ENCODE results near the gene DIAPH3. TPM values are rescaled to one million over a fixed set of nuclear protein-coding genes. Genes with fewer than 3 reads are reported as not detected.

The DIAPH3 gene
- total RNA-seq, 1 experiment from 2014 or later: 27.6 TPM

- DNase-seq (ENCODE audit: low spot score) (no peak), ATAC-seq (no peak)
- Mint-ChIP-seq H3K9me3 (peaks cover 10% of the 10 kb centered on the region), H3K27ac (no peak overlapping the region), H3K36me3 (peaks cover under 1% of the 10 kb centered on the region; the same call in 1 of the 2 replicates), H3K4me1 (no peaks in the 10 kb centered on the region), H3K27me3 (ENCODE audit: low read depth) (no peaks in the 10 kb centered on the region), H3K4me3 (no peak overlapping the region)
- ChIA-PET CTCF (no interaction called here), POLR2A (no interaction called here)
- TF ChIP-seq E2F4 (CRISPR knock-in tag; IDR thresholded peaks at IDR 0.05; ENCODE audit: borderline replicate concordance, low read depth) (no peak), ZNF281 (CRISPR knock-in tag; IDR thresholded peaks at IDR 0.05) (no peak), CDX4 (CRISPR knock-in tag; IDR thresholded peaks at IDR 0.05; ENCODE audit: borderline replicate concordance) (no peak), SMAD3 (CRISPR knock-in tag; IDR thresholded peaks at IDR 0.05; ENCODE audit: borderline replicate concordance) (no peak), PRDM15 (CRISPR knock-in tag; IDR thresholded peaks at IDR 0.05) (no peak), ZMAT4 (CRISPR knock-in tag; IDR thresholded peaks at IDR 0.05) (no peak), TEAD1 (CRISPR knock-in tag; IDR thresholded peaks at IDR 0.05) (no peak), ATF3 (CRISPR knock-in tag; conservative IDR thresholded peaks at IDR 0.05) (no peak), ZNF263 (CRISPR knock-in tag; IDR thresholded peaks at IDR 0.05; ENCODE audit: low read depth) (no peak), ZNF317 (CRISPR knock-in tag; IDR thresholded peaks at IDR 0.05; ENCODE audit: borderline replicate concordance, low read depth) (no peak), E2F1 (CRISPR knock-in tag; IDR thresholded peaks at IDR 0.05) (no peak), HMGXB4 (CRISPR knock-in tag; IDR thresholded peaks at IDR 0.05) (no peak), ELF4 (CRISPR knock-in tag; IDR thresholded peaks at IDR 0.05; ENCODE audit: low read depth) (no peak), MAX (CRISPR knock-in tag; IDR thresholded peaks at IDR 0.05) (no peak)
- TF ChIP-seq, protein P1, sequence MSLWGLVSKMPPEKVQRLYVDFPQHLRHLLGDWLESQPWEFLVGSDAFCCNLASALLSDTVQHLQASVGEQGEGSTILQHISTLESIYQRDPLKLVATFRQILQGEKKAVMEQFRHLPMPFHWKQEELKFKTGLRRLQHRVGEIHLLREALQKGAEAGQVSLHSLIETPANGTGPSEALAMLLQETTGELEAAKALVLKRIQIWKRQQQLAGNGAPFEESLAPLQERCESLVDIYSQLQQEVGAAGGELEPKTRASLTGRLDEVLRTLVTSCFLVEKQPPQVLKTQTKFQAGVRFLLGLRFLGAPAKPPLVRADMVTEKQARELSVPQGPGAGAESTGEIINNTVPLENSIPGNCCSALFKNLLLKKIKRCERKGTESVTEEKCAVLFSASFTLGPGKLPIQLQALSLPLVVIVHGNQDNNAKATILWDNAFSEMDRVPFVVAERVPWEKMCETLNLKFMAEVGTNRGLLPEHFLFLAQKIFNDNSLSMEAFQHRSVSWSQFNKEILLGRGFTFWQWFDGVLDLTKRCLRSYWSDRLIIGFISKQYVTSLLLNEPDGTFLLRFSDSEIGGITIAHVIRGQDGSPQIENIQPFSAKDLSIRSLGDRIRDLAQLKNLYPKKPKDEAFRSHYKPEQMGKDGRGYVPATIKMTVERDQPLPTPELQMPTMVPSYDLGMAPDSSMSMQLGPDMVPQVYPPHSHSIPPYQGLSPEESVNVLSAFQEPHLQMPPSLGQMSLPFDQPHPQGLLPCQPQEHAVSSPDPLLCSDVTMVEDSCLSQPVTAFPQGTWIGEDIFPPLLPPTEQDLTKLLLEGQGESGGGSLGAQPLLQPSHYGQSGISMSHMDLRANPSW (CRISPR knock-in tag; conservative IDR thresholded peaks at IDR 0.05; ENCODE audit: low read depth): no peak
- TF ChIP-seq, protein P2, sequence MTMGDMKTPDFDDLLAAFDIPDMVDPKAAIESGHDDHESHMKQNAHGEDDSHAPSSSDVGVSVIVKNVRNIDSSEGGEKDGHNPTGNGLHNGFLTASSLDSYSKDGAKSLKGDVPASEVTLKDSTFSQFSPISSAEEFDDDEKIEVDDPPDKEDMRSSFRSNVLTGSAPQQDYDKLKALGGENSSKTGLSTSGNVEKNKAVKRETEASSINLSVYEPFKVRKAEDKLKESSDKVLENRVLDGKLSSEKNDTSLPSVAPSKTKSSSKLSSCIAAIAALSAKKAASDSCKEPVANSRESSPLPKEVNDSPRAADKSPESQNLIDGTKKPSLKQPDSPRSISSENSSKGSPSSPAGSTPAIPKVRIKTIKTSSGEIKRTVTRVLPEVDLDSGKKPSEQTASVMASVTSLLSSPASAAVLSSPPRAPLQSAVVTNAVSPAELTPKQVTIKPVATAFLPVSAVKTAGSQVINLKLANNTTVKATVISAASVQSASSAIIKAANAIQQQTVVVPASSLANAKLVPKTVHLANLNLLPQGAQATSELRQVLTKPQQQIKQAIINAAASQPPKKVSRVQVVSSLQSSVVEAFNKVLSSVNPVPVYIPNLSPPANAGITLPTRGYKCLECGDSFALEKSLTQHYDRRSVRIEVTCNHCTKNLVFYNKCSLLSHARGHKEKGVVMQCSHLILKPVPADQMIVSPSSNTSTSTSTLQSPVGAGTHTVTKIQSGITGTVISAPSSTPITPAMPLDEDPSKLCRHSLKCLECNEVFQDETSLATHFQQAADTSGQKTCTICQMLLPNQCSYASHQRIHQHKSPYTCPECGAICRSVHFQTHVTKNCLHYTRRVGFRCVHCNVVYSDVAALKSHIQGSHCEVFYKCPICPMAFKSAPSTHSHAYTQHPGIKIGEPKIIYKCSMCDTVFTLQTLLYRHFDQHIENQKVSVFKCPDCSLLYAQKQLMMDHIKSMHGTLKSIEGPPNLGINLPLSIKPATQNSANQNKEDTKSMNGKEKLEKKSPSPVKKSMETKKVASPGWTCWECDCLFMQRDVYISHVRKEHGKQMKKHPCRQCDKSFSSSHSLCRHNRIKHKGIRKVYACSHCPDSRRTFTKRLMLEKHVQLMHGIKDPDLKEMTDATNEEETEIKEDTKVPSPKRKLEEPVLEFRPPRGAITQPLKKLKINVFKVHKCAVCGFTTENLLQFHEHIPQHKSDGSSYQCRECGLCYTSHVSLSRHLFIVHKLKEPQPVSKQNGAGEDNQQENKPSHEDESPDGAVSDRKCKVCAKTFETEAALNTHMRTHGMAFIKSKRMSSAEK (CRISPR knock-in tag; IDR thresholded peaks at IDR 0.05; ENCODE audit: borderline replicate concordance): no peak
Measured at GRCh38 chr13:60074397-60074796, 89.3 kb downstream of the DIAPH3 start.

Data from WTC11 (cell line).